ENCODE results near the gene PIPOX.

GRCh38 chr17:29094101-29094708, 51.3 kb downstream of the PIPOX start:
- TF ChIP-seq JUN (IDR thresholded peaks at IDR 0.05; ENCODE audit: low read depth, low read length) (no peak), YY1 (IDR thresholded peaks at IDR 0.05; ENCODE audit: low read depth, low read length) (no peak), EP300 (IDR thresholded peaks at IDR 0.05; ENCODE audit: borderline replicate concordance in 1 of 2, low read depth in 2 of 2, low read length in 2 of 2) (no peak), POLR2AphosphoS5 (IDR thresholded peaks at IDR 0.05; ENCODE audit: low read depth, low read length) (no peak), RNF2 (IDR thresholded peaks at IDR 0.05; ENCODE audit: borderline replicate concordance, low read depth, low read length, missing control alignments, poor library complexity, severe bottlenecking) (no peak), CTCF (IDR thresholded peaks at IDR 0.05; ENCODE audit: control extremely low read depth in 1 of 3, insufficient read depth in 1 of 3, low read depth in 1 of 3, low read length in 3 of 3) (no peak), CHD1 (IDR thresholded peaks at IDR 0.05; ENCODE audit: low read depth, low read length) (no peak), USF2 (IDR thresholded peaks at IDR 0.05; ENCODE audit: low read length) (no peak), MAX (IDR thresholded peaks at IDR 0.05) (no peak), EZH2 (IDR thresholded peaks at IDR 0.05; ENCODE audit: low read depth, low read length, severe bottlenecking) (no peak), BACH1 (IDR thresholded peaks at IDR 0.05; ENCODE audit: low read length) (no peak)
